PFSK-1 (cell line): ENCODE data around the gene RNF168.

Experiments used
- FOXP2 ChIP-seq: optimal IDR thresholded peaks from 2 replicates; pipeline ENCODE3; 2011; ENCODE audit warnings: borderline replicate concordance, control low read depth, inconsistent platforms; ENCODE audit not compliant: insufficient read depth; ENCODE audit errors: extremely low read length, extremely low read depth
- POLR2AphosphoS5 ChIP-seq: IDR thresholded peaks from 2 replicates; pipeline ENCODE4 v1.6.1; 2012; ENCODE audit warnings: low read depth, mild to moderate bottlenecking, control low read depth, low read length, moderate library complexity
- REST ChIP-seq, 2 experiments: IDR thresholded peaks; 2 replicates each; pipeline versions ENCODE4 v1.6.1 to v1.8.0; 2011 to 2012; ENCODE audit warnings: low read depth in 2 of 2, low read length in 2 of 2, control low read depth in 1 of 2, inconsistent platforms in 1 of 2, mild to moderate bottlenecking in 1 of 2, moderate library complexity in 1 of 2; ENCODE audit not compliant: insufficient read depth in 1 of 2
- SIN3A ChIP-seq: IDR thresholded peaks from 2 replicates; pipeline ENCODE4 v1.6.1; 2012; ENCODE audit warnings: mild to moderate bottlenecking, low read length, moderate library complexity, borderline replicate concordance; ENCODE audit not compliant: insufficient read depth
- TAF1 ChIP-seq: IDR thresholded peaks from 2 replicates; pipeline ENCODE4 v1.6.1; 2012; ENCODE audit warnings: low read length, control low read depth, borderline replicate concordance; ENCODE audit not compliant: insufficient read depth

RNF168 gene

DNA sequence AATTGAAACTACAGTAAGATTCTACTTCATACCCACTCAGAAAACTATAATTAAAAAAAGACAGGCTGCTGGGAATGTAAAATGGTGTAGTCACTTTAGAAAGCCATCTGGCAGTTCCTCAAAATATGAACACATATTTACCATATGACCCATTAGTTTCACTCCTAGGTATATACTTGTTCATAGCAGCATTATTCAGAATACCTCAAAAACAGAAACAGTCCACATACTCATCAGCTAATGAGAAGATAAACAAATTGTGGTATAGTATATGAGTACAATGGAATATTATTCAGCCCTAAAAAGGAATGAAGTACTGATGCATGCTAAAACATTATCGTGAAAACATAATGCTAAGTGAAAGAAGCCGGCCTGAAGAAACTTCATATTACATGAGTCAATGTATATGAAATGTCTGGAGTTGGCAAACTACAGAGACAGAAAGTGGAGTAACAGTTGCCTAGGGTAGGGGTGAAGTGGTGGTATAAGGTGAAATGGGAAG is 41.0 kb upstream of the RNF168 start:
- no peak for TF ChIP-seq TAF1
- TF ChIP-seq POLR2AphosphoS5: no peak
- TF ChIP-seq SIN3A: no peak
- no peak for TF ChIP-seq FOXP2
- TF ChIP-seq REST (IDR thresholded peaks at IDR 0.05; ENCODE audit: insufficient read depth in 1 of 2, low read depth in 2 of 2, low read length in 2 of 2): no peak

GRCh38 chr3:196541684-196542445 is 38.3 kb upstream of the RNF168 start:
- no peak for TF ChIP-seq FOXP2
- no peak for TF ChIP-seq SIN3A
- TF ChIP-seq REST (IDR thresholded peaks at IDR 0.05; ENCODE audit: insufficient read depth in 1 of 2, low read depth in 2 of 2, low read length in 2 of 2): no peak
- TF ChIP-seq TAF1: no peak
- TF ChIP-seq POLR2AphosphoS5: no peak

DNA sequence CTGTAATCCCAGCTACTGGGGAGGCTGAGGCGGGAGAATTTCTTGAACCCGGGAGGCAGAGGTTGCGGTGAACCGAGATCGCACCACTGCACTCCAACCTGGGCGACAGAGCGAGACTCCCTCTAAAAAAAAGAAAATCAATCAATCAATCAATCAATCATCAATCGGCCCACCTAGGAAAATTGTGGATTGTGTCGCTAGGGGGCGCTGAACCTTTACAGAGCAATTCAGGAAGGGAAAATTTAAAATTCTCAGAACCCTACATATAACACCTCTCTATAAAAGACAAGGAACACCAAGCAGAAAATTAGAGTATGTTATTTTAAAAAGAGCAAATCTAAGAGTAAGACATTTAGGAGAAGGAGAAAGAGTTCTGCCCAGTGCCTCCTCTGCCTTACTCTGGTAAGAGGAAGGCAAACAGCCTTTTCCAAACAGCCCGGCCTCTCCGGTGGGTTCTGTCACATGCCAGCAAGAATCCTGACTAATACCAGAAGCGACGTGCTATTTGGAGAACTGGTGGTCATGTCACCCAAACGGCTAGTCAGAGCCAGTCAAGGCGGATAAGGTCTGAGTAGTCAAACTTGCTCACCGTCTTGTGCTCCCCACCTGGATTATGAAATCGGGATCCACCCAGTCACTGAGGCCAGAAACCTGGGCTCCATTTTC is 33.9 kb upstream of the RNF168 start:
- no peak for TF ChIP-seq TAF1
- no peak for TF ChIP-seq FOXP2
- no peak for TF ChIP-seq POLR2AphosphoS5
- no peak for TF ChIP-seq REST (IDR thresholded peaks at IDR 0.05; ENCODE audit: insufficient read depth in 1 of 2, low read depth in 2 of 2, low read length in 2 of 2)
- TF ChIP-seq SIN3A: no peak

- no peak for TF ChIP-seq FOXP2
- TF ChIP-seq REST (IDR thresholded peaks at IDR 0.05; ENCODE audit: insufficient read depth in 1 of 2, low read depth in 2 of 2, low read length in 2 of 2): no peak
- no peak for TF ChIP-seq SIN3A
- TF ChIP-seq POLR2AphosphoS5: no peak
- TF ChIP-seq TAF1: no peak
Observed at GRCh38 chr3:196533260-196533681, 29.7 kb upstream of the RNF168 start.
